ENCODE data around the gene TFAP2C. TPM values are rescaled to one million over a fixed set of nuclear protein-coding genes. Genes with fewer than 3 reads are reported as not detected.
"Not testable (repeated sequence)": the region's sequence is repeated elsewhere in the genome, so short reads cannot be mapped to it uniquely, and the experiment has no call there.

TFAP2C gene
- total RNA-seq, 1 donor from 2014 or later: not detected

GRCh38 chr20:56637576-56637975 lies 8.5 kb downstream of the TFAP2C start:
- intact Hi-C loops (cut with micrococcal nuclease): no loop called here

GRCh38 chr20:56646599-56646998 lies 17.5 kb downstream of the TFAP2C start:
- intact Hi-C loops (cut with micrococcal nuclease): no loop called here

- intact Hi-C loops (cut with micrococcal nuclease): no loop called here
These were observed 24.1 kb downstream of the TFAP2C start for GRCh38 chr20:56653211-56653610.

- intact Hi-C loops (cut with micrococcal nuclease): no loop called here
These were observed 27.5 kb downstream of the TFAP2C start for GRCh38 chr20:56656632-56657031.

- intact Hi-C loops (cut with micrococcal nuclease): no loop called here
These were observed 28.8 kb downstream of the TFAP2C start for GRCh38 chr20:56657879-56658278.

- intact Hi-C loops (cut with micrococcal nuclease): not testable (repeated sequence)
These were observed 29.3 kb downstream of the TFAP2C start for GRCh38 chr20:56658341-56658947.

GRCh38 chr20:56663660-56664059 lies 34.6 kb downstream of the TFAP2C start:
- intact Hi-C loops (cut with micrococcal nuclease): no loop called here

- intact Hi-C loops (cut with micrococcal nuclease): no loop called here
These were observed 35.7 kb downstream of the TFAP2C start for GRCh38 chr20:56664796-56665195.

GRCh38 chr20:56665806-56666205 lies 36.7 kb downstream of the TFAP2C start:
- intact Hi-C loops (cut with micrococcal nuclease): no loop called here

GRCh38 chr20:56673450-56673849 lies 44.3 kb downstream of the TFAP2C start:
- intact Hi-C loops (cut with micrococcal nuclease): no loop called here

- intact Hi-C loops (cut with micrococcal nuclease): no loop called here
These were observed 46.9 kb downstream of the TFAP2C start for GRCh38 chr20:56676001-56676400.

- intact Hi-C loops (cut with micrococcal nuclease): no loop called here
These were observed 47.6 kb downstream of the TFAP2C start for GRCh38 chr20:56676679-56677078.

GRCh38 chr20:56683077-56683865 lies 54.2 kb downstream of the TFAP2C start:
- intact Hi-C loops (cut with micrococcal nuclease): no loop called here

- intact Hi-C loops (cut with micrococcal nuclease): no loop called here
These were observed 56.8 kb downstream of the TFAP2C start for GRCh38 chr20:56685879-56686278.

GRCh38 chr20:56687061-56687460 lies 58.0 kb downstream of the TFAP2C start:
- intact Hi-C loops (cut with micrococcal nuclease): no loop called here

- intact Hi-C loops (cut with micrococcal nuclease): no loop called here
These were observed 59.0 kb downstream of the TFAP2C start for GRCh38 chr20:56688106-56688505.

Other genes with a start within 250 kb of the TFAP2C start
- gene AURKA, start 237.1 kb upstream of the TFAP2C start, total RNA-seq: 59.9 and 62.9 TPM in 2 replicates
- gene CSTF1, start 236.7 kb upstream of the TFAP2C start, total RNA-seq: 48.6 and 49.4 TPM in 2 replicates
- gene CASS4, start 217.0 kb upstream of the TFAP2C start, total RNA-seq: 5.3 and 5.5 TPM in 2 replicates
- gene RTF2, start 160.7 kb upstream of the TFAP2C start, total RNA-seq: 117 and 120 TPM in 2 replicates
- gene FAM209A, start 104.6 kb upstream of the TFAP2C start, total RNA-seq: 1.5 and 1.6 TPM in 2 replicates
- gene FAM209B, start 96.1 kb upstream of the TFAP2C start, total RNA-seq: 0.86 and 1.5 TPM in 2 replicates

All from T-helper 2 cell treated with Interferon-gamma antibody and Interleukin-4, amounts not matched to agents 100 ng/mL and 5 ng/mL, for 36 hours (primary cell).